GM19025 (cell line): ENCODE results near the gene ZFP36L2.

Experiments
- ATAC-seq: cut with Tn5 transposase; IDR thresholded peaks from one replicate; pipeline ENCODE4 v1.9.1; 2021; ENCODE audit warnings: mild to moderate bottlenecking, low read depth, moderate library complexity; ENCODE audit not compliant: unreplicated experiment

Gene ZFP36L2

GRCh38 chr2:43226558-43226954, at the start of gene ZFP36L2:
Gene ZFP36L2 (minus strand): TSS chr2:43226606. CDS start chr2:43226315, 291 bp downstream.
- peak; percentile 54 for ATAC-seq

GRCh38 chr2:43274721-43275120, 48.3 kb upstream of the ZFP36L2 start:
- ATAC-seq = no peak

- ATAC-seq = no peak
Observed at GRCh38 chr2:43274055-43274454, 47.6 kb upstream of the ZFP36L2 start.

GRCh38 chr2:43273529-43273928, 47.1 kb upstream of the ZFP36L2 start:
- no peak for ATAC-seq

GRCh38 chr2:43270930-43271615, 44.7 kb upstream of the ZFP36L2 start:
- ATAC-seq = no peak

- no peak for ATAC-seq
Observed at GRCh38 chr2:43270461-43270860, 44.1 kb upstream of the ZFP36L2 start.

GRCh38 chr2:43269706-43270105, 43.3 kb upstream of the ZFP36L2 start:
- ATAC-seq = no peak

GRCh38 chr2:43269074-43269572, 42.7 kb upstream of the ZFP36L2 start:
- no peak for ATAC-seq

- ATAC-seq = no peak
Observed at GRCh38 chr2:43268066-43268953, 41.9 kb upstream of the ZFP36L2 start.

GRCh38 chr2:43267381-43267780, 41.0 kb upstream of the ZFP36L2 start:
- no peak for ATAC-seq

- ATAC-seq = no peak
Observed at GRCh38 chr2:43266711-43267111, 40.3 kb upstream of the ZFP36L2 start.

GRCh38 chr2:43265421-43265820, 39.0 kb upstream of the ZFP36L2 start:
- no peak for ATAC-seq

- ATAC-seq = no peak
Observed at GRCh38 chr2:43265001-43265400, 38.6 kb upstream of the ZFP36L2 start.

- ATAC-seq = no peak
Observed at GRCh38 chr2:43262951-43263350, 36.5 kb upstream of the ZFP36L2 start.

GRCh38 chr2:43262239-43262638, 35.8 kb upstream of the ZFP36L2 start:
- ATAC-seq = no peak

GRCh38 chr2:43259512-43259911, 33.1 kb upstream of the ZFP36L2 start:
- ATAC-seq = no peak

- no peak for ATAC-seq
Observed at GRCh38 chr2:43258547-43259156, 32.2 kb upstream of the ZFP36L2 start.

GRCh38 chr2:43255296-43255910, 29.0 kb upstream of the ZFP36L2 start:
- no peak for ATAC-seq

GRCh38 chr2:43254331-43254730, 27.9 kb upstream of the ZFP36L2 start:
- ATAC-seq = no peak

- no peak for ATAC-seq
Observed at GRCh38 chr2:43251171-43251731, 24.8 kb upstream of the ZFP36L2 start.
